HL-60/S4 treated with phorbol 12-myristate 13-acetate at 8.2 ng/mL for 4 days and 3 days (cell line): ENCODE data around the gene HOTAIR.

Experiments used
- in situ Hi-C: fragments of 300-500 bp; cut with MboI; formaldehyde crosslinking; loops from 2 replicates; pipeline ENCODE4 v1.15.0; 2022; ENCODE audit warnings: low sequenced_read_pairs

The HOTAIR gene

DNA sequence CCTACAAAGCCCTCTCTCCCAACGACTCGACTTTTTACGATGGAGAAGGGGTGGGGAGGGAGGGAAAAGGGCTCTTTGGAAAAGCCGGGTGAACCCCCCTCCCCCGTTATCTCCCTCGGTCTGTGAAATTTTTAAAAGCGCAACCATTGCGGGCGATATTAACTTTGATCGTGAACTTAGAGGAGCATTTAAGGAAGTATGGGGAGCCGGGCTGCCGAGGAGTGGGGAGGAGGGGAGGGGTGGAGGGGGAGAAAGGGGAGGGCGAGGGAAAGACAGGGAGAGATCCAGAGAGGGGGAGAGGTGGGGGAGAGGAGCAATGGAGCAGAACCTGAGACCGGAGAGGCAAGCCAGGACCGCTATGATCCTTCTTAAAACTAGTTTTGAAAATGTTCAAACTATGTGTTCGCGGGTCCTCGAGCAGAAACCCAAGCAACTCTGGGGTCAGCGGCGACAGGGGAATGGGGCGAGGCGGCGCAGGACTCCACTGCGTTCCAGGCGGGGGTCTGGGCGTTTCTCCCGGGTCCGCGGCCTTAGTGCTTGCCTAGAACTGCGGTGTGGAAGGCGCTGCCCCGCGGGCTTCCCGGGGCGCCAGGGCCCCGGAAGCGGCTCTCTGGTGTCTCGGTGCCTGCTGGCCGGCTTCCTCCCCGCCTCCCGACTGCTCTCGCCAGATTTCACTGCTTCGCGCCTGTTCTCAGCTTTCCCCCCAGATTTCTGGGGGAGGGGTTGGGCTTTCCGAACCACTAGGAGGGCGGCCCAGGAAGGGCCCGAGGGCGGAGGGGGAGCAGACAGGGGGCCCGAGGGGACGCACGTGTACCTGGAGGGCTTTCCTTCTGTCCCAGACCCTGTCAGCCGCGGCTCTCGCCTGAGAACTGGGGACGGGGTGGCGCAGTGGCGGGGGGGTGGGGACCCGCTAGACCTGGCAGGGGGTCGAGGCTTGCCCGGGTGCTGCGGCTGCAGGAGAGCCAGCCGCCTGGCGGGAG lies at the start of gene HOTAIR:
Gene HOTAIR, minus strand, starts transcription at position 871 of the 980 bp plus-strand sequence.
- in situ Hi-C loops: loop anchor here (25.0 kb wide), 1 partner anchor 388 kb away; the partner anchor contains the start of gene GPR84

DNA sequence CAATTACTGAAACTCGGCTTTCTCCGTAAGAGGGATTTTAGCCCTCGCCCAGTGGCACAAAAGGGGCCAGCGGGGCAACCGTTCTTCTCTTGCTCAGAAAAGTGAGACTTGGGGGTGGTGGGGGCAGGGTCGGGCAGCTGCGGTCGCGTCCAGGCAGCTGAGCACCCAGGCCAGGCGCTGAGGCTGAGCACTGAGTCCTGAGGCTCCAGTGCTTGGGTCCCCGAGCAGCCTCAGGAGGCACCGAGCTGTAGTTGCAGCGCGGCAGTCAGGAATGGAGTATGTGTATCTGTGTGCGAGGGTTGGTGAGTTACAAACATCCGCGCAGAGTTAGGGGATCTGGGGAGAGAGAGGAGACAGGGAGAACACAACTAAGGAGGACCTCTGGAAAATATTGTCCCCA lies 49.4 kb upstream of the HOTAIR start:
- in situ Hi-C loops: no loop called here

DNA sequence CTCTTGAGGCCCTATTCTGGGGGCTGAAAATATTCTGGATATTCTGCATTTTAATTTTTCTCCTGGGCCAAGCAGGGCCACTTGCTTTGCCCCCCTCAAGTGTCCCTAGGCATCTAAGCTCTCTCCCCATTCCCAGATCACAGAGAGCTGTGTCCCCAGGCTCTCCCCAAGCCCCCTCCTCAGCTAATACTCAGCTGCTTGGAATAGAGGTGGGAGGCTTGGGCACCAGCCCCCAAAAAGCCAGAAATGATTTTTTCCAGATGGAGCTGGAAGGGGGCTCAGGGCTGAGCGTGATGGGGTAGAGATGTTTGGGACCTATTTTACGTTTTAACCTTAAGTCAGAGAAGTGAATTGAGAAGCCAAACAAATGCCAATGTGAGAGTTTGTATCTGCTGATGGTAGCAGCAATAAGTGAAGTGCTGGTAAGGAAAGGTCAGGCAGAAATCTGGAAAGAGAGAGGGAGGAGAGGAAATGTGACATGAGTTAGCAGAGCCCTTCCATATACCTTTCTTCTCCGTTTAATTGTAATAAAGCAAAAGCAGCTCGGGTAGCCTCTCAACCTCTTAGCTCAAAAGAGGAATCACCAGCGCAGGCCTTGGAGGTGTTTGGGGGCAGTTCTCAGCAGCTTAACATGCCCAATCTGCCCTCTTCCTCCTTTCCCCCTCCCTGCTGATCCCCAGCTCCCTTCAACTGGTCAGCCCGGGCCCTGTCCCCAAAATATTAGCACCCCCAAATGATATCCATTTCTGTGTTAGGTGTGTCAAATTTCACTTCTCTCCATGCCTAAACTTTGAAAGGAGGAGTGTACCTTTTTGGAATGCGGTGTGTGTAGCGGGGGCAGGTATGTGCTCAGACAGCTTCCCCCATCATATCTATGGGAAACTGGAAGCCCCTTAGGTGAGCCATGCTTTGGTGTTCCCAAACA lies 48.5 kb upstream of the HOTAIR start:
- in situ Hi-C loops: no loop called here

DNA sequence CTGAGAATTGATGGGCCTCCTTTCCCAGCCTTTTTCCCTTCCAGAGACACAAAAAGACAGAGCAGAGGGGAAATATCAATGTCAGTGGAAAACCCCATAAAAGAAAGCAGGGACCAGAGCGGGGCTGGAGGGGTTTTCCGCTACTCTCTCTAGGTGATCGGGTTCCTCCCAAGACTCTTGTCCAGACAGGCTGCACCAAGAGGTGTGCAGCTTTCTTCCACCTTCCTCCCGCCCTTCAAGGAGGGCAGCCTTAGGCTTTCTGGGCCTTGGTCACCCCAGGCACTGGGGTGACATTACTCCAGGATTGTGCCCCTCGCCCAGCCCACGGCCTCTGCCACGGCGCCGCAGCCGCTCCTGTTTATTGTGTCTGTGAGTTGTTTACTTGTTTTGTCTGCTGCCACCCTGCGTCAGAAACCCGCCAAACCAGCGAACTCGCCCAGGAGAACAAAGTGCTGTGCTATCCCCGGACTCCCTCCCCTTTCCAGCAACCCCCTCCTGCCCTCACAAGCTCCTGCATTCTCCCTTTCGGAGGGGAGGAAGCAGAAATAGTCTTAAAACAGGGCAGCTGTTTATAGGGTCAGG lies 46.8 kb upstream of the HOTAIR start:
- in situ Hi-C loops: no loop called here

DNA sequence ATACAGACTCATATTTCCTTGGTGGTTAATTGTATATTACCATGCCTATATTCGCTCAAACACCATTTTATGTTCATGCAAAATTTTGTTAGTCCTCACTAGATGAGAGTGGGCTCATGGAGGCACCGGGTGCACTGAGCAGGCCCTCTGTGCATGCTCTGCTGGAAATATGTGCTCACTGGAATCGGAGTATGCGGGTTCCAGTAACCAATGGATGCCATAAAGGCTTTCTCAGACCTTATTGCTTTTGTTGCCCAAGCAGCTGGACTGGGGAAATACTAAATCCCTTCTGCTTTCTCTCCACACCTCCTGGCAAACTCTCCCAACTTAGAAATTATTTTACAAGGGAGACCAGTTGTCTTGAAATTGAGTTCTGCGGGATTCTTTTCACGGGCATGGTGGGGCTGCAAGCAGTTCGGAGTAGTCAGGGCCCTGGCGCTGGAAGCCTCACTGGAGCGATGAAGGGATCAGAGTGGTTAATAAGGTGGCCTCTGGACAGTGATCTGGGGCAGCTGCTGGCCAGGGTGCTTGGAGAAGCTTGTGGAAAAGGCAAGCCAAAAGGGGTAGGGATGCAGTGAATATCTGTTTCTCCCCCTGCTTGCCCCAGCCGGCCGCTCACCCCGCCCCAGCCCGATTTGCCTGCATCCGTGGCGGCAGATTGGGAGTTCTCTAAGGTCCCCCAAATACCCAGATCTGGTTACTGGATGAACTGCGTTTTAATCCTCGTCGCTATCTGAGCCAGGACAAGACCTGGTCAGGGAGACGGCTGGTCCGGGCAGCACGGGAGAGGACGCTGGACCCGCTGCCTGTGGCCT lies 46.0 kb upstream of the HOTAIR start:
- in situ Hi-C loops: no loop called here

DNA sequence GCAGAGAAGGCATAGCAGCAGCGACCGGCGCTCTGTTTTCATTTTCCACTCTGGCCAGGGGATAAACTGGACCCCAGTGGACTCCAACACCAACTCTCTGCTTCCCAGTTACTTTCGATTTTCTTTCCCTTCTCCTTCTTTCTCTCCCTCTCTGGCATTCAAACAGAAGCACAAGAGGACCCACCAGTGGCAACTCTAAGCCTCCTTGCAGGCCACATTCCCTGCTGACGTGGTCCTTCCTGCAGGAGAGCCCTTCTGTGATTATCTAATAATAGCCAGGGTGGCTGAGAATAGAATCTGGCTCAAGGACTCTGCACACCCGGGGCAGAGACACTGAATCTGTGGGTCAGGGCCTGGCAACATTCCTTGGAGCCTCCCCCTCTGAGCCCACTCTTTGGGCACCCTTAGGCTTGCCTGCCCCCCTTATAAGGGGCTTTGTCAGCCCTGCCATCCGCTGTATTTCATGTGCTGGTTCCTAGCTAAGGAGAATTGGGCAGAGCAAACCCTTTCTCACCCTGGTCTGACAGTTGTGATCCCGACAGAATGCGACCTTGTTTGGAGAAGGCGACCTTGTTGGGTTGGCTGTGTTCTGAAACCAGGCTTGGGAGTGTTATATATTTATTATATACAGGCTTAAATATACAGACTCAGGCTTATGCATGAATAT lies 45.3 kb upstream of the HOTAIR start:
- in situ Hi-C loops: loop anchor here (10.0 kb wide), 1 partner anchor 175 kb away; no protein-coding TSS in a partner anchor

DNA sequence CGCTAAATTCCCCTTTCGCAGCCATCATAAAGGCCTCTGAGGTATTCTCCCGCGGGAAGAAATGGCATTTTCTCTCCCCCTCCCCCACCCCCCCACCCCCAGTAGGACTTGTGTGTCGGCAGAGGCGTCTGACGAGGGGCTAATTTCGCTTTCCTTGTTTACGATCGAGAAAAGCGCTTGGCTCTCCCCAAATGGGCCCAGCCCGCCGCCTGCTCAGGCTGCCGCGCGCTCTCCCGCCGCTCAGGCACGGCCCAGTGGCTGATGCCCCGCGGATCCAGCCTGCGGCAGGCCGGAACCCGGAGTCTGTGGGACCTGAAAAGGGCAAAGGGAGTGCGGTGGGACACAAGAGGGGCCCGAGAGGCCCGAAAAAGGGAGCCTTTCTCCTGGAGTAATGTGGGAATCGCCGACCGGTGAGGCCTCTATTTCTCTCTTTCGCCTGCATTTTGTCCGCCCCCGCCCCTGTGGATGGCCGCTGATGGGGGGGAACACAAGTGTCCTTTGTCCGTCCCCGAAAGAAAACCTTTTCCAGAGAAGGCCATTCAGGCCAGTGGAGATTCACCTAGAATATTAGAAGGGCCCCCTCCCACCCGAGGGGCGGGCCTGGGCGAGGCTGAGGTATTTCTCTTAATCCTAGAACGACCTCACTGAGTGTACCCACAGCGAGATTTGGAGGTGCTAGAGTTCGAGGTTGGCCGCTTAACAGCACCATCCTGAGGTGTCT lies 44.5 kb upstream of the HOTAIR start:
- in situ Hi-C loops: loop anchor here (10.0 kb wide), 1 partner anchor 176 kb away; no protein-coding TSS in a partner anchor

DNA sequence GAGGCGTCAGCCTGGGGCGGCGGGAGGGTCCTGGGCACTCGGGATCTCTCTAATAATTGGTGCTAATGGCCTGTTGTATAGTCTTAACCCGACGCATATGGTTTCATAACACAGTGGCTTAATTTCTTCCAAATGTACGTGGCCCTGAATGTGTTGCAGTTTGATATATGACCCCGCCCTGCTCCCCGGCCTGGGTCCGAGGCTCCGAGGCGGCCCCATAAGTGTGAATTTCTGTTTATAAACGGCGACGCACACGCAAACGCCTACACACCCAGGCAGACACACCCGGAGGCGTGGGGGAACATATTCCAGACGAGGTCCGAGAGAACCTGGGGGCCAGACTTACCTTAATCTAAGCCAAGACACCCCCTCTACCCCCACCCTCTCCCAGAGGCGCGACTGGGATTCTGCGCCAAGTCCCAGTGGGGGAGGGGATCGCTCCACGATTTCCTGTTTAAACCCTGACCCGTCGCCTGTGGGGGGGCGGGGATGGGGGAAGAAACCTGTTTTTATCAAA lies 43.8 kb upstream of the HOTAIR start:
- in situ Hi-C loops: loop anchor here (10.0 kb wide), 1 partner anchor 176 kb away; no protein-coding TSS in a partner anchor

DNA sequence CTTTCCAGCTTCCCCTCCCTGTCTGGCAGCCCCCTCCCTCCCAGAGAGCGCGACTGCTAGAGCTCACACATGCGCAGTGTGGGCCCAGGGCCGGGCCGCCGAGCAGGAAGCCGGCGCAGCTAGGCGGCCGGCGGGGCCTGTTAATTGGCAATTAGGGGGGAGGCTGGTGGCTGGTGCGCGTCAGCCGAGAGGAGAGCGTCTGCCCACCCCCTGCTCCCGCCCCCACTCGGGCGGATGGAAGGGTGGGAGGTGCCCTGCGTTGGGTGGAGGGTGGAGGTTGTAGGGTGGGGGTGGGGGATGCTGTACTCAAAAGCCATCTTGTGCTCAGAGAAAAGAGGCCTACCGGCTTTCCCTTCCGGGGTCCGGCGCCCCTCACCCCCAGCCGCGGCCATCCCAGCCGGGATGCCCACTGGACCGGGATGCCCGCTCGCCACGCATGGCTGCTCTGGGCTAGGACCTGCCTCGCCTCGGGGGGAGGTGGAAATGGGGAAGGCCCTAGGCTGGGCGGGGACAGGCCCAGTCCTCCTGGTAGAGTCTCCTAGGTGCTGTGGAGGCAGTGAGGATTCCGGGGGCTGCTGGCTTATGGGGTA lies 43.2 kb upstream of the HOTAIR start:
- in situ Hi-C loops: loop anchor here (10.0 kb wide), 1 partner anchor 177 kb away; no protein-coding TSS in a partner anchor

DNA sequence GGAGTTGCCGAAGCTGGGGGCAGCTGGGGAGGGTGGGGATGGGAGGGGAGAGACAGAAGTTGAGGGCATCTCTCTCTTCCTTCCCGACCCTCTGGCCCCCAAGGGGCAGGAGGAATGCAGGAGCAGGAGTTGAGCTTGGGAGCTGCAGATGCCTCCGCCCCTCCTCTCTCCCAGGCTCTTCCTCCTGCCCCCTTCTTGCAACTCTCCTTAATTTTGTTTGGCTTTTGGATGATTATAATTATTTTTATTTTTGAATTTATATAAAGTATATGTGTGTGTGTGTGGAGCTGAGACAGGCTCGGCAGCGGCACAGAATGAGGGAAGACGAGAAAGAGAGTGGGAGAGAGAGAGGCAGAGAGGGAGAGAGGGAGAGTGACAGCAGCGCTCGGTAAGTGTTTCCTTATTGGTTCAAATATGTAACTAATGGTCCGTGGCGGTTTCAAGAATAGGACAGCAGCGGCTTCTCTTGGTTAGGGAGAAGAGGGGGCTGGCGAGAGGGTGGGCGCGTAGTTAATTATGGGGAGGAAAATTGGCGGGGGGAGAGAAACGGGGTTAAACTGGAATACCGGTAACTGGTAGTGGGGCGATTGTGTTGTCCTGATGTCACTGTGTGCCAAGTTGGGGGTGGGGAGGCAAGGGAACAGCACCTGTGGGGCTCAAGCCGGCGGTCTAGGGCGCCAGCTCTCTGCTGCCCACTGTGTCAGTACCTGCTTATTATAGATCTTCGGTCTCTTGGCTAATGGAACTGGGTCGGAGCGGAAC lies 42.5 kb upstream of the HOTAIR start:
- in situ Hi-C loops: loop anchor here (10.0 kb wide), 1 partner anchor 178 kb away; no protein-coding TSS in a partner anchor

DNA sequence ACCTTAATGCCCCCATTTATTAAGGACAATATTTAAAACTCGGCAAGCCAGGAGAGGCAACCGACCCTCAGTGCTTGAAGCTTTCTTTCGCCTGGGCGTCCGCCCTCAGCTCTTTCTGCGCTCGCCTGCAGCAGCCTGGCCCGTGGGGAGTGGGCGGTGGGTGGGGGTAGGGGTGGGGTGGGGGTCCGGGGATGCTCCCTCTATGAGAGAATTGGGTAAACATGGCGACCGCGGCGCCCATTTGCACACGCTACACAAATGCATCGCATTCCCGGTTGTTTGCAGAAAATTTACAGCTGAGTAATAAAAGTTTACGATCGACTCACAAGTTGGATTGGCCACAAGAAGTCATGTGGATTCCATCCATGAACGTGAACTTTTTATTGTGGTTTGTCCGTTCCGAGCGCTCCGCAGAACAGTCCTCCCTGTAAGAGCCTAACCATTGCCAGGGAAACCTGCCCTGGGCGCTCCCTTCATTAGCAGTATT lies 41.8 kb upstream of the HOTAIR start:
- in situ Hi-C loops: loop anchor here (10.0 kb wide), 1 partner anchor 178 kb away; no protein-coding TSS in a partner anchor

DNA sequence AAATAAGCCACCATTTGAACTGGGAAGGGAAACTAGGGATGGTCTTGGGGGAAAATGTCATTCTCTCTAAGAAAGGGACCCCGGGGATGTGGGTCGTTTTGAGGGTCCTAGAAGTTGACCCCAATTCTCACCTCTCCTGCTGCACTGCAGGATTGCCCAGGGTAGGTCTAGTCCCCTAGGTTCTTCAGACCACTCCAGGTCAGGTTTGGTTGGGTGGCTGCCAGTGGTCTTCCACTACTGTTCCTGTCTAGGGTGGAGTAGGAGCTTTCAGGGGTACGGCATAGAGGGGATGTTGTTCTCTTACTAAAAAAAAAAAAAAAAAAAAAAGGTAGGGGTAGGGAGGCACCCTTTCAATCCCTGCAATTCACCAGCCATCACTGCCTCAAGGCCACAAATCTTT lies 41.3 kb upstream of the HOTAIR start:
- in situ Hi-C loops: loop anchor here (10.0 kb wide), 1 partner anchor 179 kb away; no protein-coding TSS in a partner anchor

DNA sequence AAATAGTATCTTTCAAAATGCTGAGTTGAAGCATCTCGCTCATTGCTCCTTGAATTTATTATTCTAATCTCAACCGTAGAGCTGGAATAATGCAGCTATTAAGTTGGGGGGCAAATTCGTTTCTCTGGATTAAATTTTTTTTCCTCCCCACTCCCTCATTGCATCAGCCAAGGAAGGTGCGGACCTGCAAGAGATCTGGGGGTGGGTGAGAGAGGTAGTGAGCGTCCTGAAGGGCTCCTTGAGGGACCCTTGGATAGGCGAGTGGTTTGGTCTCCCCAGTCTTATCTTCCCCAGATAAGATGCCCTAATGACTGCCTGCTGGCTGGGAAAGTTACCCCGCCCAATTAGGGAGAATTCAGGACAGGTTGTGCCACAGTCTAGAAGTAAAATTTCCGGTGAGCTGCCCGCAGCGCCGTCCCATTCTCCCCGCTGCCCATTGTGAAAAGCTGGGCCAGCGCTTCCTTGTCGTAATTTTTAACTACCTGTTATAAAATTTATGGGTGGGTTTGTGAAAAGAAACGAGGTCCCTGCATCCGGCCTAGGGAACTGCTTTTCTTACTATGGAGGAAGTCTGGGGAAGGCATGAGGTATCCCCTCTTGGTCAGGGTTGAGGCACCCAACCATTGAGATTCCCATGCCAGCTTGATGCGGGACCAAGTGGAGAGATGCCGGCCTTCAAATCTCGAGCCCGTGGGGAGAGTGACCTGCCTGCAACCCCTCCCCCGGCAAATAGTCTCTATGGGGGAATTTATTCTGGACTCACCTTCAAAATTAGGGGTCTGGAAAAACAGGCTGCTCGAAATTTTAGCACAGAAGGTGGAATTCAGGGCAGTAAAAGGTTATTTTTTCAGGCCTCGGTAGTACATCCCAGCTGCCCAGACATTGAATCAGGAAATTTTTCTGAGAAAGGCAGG lies 40.5 kb upstream of the HOTAIR start:
- in situ Hi-C loops: loop anchor here (10.0 kb wide), 1 partner anchor 180 kb away; no protein-coding TSS in a partner anchor

DNA sequence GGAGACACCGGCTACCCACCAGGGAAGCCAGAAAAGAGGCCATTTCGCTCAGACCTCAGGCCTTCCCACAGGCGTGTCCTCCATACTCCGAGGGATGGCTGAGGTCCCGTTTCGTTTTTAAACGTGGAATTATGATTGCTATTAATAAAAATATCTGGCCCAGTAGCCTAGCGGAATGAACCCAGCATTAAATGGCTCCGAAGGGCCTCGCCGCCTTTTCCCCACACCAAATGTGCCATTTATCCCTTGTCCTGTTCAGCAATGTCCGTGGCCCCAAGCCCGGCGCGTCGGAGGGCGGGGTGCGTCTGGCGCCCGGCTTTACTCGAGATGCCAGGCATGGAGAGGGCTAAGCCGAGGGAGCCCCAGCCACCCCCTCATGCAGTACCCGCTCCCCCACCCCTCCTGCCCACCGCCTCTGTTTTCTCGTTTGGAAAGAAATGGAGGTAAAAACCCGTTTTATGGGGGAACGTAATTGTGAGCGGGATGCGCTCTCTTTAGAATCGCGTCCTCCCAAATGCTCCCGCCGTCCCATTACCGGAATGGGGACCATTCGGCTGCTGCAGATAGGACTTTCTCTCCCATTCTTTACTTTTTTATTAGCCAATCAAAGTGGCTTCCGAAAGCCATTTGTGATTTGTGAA lies 39.7 kb upstream of the HOTAIR start:
- in situ Hi-C loops: loop anchor here (10.0 kb wide), 1 partner anchor 180 kb away; no protein-coding TSS in a partner anchor
